Suppressor macrophage treated with lipopolysaccharide for 4 hours (primary cell): ENCODE measurements around the gene EFR3B.
"Not testable (repeated sequence)": the region's sequence is repeated elsewhere in the genome, so short reads cannot be mapped to it uniquely, and the experiment has no call there.

Source experiments
- DNase-seq: peaks from one replicate; pipeline ENCODE4 v3.0.0-alpha.2; 2020

The EFR3B gene

DNA sequence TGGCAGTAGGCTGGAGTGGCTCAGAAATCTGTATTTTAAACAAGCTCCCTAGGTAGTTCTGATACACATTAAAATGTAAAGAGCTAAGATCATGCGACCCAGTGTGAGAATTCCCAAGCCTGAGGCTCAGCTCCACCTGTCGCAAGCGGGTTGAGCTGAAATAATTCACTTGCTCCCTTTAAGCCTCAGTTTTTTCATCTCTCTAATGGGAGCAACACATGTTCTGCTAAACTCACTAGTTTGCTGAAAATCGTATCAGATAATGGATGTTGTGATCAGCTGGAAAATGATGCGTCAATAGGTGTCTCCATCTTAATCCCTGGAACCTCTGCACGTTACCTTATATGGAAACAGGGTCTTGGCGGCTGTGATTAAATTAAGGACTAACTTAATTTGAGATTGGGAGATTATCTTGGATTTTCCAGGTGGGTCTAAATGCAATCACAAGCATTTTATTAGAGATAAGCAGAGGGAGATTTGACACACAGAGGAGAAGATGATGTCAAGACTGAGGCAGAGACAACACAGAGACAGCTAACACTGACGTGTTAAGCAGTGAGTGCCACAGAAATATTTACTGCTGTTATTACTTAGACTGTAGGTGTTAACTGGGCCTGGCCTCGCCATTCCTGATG is 73.5 kb downstream of the EFR3B start:
- DNase-seq = no peak

DNA sequence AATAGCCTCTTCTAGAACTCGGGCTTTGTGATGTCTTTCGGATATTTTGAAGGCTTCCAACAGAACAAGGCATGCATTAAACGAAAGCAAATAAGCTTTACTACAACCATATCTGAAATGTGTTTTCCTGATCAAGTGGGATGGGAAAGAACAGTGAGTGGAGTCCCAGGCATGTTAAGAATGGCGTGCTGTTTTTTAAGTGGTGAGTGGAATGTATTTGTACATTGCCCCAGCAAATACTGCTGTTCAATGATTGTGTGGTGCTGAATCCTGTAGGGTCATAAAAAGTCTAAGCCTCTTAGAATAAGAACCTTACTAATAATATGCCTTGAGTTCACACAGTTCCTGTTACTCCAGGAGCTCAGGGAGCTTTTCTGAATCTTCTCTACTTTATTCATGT is 74.0 kb downstream of the EFR3B start:
- no peak for DNase-seq

DNA sequence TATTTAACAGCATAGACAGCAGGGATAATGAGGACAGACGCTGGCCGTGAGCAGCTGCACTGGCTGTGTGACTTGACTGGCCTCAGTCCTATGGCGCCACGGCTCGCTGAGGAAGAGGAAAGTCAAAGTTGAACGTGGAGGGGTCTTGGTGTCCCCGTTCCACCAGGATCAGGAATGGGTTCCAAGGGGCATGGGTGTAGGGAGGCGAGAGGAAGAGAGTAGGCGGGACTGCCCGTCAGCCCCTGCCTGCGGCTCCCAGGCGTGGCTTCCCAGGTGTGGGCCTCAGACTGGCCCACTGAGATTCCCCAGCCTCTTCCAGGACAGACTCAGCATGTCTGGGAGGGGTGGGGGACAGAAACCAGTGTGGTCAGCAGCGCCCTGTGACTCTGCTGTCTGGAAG is 75.1 kb downstream of the EFR3B start:
- DNase-seq = no peak

DNA sequence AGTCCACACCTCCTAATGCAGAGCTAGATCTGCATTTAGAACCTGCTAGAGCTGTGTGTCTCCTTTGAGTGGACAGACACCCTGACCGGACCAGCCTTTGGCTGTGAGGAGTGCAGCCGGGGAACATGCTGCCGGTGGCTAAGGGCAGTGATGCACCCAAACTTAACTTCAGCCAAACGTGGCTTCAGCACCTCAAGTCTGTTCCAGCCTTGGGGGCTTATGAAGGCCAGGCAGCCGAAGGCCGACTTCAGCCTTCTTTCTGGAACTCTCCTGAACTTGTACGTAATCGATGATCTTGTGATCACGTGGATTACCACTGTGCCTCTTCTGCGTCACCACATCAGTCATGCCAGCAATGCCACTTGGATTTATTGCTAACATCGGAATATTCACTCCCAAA is 77.4 kb downstream of the EFR3B start:
- DNase-seq = no peak

DNA sequence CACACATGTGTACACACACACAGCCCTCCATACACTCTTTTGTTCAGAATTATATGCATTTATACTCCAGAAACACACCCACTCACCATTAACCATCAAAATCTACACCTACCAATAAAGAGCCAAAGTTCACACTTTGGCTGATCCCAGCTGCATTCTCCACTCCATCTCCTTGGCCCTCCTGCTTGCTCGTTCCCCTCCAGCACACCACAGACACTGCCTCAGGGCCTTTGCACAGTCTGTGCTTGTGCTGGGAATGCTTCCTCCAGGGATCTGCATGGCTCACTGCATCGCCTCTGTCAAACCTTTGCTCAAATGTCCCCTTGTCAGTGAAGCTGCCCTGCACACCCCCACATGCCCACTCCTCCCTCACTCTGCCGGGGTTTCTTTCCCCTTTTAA is 80.5 kb downstream of the EFR3B start:
- DNase-seq = no peak

DNA sequence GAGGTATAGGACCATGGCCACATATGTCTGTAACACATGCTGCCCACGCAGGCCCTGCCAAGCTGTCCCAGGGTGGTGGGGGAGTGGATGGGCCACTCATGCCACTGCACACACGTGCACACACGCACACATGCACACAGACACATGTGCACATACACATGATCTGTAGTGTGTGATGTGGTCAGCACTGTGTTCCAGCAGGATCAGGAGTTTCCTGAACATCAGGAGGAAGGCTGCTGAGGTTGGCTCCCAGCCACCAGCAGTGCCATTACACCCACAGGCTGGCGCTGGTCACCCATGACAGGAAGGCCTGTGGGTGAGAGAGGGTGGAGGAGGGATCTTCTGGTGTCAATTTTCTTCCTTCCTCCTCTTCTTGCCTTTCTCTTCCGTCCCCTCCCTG is 81.8 kb downstream of the EFR3B start:
- peak; percentile 53 for DNase-seq

DNA sequence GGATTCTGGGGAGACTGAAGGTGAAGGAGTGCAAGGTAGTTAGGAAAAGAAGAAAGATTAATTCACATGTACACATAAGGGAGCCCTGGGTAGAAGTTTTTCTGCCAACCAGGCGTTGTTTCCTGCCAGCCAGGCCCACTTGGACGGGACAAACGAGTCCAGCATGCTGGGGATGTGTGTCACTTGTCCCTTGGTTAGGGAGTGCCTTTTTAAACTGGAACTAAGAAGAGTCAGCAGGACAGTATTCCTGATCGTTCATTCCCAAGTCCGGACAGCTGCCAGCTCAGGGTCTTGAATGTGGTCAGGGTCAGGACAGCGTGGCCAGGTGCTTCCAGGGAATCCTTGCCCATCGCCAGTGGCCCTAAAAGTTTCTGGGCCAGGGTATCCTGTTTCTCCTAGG is 83.3 kb downstream of the EFR3B start:
- no peak for DNase-seq

DNA sequence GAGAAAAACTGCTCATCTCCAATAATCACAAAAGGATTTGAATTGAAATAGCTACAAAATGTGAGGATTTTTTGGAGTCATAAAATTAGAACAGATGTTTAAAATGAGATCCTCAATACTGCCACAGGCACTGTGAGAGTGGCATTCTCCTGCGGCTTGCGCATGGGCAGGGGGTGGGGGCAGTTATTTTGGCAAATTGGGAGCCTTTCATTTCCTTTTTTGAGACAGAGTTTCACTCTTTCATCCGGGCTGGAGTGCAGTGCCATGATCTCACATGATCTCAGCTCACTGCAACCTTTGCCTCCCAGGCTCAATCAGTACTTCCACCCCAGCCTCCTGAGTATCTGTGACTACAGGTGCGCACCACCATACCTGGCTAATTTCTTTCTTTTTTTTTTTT is 84.1 kb downstream of the EFR3B start:
- DNase-seq = peak; percentile 80

DNA sequence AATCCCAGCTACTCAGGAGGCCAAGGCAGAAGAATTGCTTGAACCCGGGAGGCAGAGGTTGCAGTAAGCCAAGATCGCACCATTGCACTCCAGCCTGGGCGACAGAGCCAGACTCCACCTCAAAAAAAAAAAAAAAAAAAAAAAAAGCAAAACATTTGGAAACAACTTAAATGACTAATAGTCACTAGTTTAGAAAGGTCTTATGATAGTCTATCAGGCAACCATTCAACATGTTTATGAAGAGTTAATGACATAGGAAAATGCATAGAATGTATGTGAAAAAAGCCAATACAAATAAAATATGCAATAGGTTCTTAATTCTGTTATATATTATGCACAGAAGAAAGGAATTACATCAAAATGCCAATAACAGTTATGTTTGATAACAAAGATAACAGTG is 85.2 kb downstream of the EFR3B start:
- DNase-seq = not testable (repeated sequence)

DNA sequence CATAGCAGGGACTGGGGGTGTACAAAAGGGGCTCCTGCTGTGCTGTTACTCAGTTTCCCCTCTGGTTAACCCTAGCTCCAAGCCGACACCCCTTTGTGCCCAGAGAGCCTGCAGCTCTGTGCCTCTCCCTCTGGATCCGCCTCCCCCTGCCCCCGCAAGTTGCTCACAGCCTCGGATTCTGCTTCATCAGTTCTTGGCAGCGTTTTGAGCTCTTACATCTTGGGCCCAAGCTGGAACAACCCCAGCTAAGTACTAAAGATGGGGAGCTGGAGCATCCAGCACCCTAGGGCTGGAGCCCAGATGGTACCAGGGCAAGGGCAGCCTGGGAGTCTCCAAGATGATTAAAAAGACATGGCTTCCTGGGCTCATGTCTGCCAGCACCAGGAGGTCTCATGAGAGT is 85.8 kb downstream of the EFR3B start:
- DNase-seq = no peak

DNA sequence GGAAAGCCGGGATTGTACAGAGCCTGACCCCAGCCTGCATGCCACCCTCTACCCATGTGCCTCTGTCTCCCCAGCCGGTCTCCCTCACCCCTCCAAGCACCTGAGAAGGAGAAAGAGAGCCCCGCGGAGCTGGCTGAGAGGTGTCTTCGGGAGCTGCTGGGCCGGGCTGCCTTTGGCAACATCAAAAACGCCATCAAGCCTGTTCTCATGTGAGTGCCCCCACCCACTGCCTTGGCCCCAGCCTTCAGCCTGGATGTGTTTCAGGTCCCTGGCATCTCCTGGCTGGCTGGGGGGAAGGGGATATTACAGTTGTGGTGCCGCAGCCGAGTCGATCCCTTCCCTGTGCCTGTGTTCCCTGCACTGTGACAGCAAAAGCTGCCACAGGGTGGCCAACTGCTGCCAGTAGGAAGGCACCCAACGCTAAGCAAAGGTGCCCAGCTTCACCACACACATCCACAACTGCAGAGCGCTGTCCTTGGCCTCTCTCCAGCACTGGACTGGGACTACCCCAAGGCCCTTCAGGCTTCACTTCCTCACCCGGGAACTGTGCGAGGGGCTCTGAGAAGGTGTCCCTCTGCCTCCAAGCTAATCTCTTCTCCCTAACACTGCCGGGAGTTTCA is 88.1 kb downstream of the EFR3B start:
- DNase-seq = no peak

DNA sequence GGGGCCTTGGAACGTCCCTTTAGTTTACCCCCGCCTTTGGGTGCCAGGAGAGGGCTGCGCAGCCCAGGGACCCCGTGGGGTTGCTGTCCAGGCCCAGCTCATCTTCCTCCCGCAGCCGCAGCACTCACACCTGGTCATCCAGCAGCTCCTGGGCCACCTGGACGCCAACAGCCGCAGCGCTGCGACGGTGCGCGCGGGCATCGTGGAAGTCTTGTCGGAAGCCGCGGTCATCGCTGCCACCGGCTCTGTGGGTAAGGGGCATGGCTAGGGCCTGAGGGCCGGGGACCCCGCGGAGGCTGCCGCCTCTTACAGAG is 89.3 kb downstream of the EFR3B start:
- DNase-seq = no peak

DNA sequence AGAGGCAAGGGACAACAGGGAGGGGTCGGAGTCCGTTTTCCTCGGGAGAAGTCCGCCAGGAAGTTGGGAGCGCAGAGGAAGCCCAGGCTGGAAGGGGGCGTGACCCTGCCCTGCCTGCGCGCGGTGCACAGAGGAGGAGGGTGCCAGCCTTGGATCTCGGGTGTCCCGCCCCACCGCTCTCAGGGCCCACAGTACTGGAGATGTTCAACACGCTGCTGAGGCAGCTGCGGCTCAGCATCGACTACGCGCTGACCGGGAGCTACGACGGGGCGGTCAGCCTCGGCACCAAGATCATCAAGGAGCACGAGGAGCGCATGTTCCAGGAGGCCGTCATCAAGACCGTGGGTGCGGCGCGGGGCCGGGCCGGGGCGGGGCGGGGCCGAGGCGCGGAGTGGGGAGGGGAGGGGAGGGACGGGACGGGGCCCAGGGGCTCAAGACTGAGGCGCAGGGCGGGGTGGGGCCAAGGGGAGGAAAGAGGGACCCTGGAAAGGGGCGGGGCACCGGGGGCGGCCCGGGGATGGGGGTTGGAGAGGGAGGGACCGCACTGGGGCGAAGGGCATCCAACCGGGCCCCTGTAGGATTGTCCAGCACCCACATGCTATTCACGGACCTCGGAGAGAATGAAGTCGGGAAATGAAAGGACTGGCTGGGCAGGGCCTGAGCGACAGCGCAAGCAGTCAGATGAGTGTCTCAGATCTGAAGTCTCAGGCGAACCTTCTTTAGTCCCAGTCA is 89.9 kb downstream of the EFR3B start:
- peak; percentile 51 for DNase-seq

DNA sequence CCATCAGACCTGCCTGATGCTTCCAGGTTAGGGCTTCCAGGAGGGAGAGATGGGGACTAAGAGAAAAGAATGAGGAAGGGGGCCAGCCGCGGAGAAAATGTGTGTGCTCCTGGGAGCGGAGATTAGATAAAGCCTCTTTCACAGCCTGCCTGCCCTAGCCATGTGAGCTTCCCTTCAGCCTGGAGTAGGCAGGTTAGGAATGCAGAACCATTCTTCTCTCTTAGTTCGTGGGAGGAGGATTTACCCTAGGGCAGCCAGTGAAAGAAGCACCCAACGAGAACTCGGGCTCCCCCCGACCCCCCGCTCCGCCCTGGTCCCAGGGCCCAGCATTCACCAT is 90.4 kb downstream of the EFR3B start:
- DNase-seq = no peak

DNA sequence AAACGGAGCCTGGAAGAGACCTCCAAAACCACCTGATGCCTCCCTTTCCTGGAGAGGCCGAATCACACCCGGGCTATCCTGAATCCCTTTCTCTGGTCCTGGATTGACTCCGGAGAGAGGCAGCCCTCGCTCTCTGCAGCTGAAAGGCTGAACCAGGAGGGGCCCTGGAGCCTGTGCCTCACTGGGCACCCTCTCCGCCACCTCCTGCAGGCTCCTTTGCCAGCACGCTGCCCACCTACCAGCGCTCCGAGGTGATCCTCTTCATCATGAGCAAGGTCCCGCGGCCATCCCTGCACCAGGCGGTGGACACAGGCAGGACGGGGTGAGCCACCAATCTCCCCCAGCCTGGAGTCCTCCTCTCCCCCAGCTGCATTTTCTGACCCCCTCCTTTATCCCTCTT is 90.8 kb downstream of the EFR3B start:
- no peak for DNase-seq

DNA sequence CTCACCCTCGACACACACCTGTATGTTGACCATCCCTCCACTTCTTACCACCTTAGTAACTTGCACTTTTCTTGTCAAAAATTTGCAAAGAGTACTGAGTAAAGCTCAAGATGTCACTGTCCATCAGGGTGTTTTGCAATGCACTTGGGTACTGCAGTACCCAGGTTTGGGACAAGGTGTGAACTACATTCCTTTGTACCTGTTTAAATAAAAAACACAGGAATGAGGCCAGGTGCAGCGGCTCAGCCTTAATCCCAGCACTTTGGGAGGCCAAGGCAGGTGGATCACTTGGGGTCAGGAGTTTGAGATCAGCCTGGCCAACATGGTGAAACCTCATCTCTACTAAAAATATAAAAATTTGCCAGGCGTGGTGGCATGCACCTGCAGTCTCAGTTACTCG is 98.7 kb downstream of the EFR3B start:
- not testable (repeated sequence) for DNase-seq

DNA sequence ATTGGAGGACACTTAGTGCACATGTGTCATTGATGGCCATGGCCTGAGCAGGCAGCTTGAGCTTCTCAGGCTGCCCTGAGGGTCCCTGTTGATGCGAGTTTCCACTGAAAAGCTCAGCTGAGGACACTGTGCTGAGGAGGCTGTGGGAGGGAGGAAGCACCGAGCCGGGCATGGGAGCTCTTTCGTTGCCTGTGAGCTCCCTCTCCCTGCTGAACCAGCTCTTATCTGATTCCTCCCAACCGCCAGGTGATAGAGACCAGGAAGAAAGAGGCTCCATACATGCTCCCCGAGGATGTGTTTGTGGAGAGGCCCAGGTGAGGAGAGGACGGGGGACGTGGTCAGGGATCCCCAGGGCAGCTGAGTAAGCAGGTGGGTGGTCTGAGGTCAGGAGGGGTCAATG is 99.2 kb downstream of the EFR3B start:
- no peak for DNase-seq

DNA sequence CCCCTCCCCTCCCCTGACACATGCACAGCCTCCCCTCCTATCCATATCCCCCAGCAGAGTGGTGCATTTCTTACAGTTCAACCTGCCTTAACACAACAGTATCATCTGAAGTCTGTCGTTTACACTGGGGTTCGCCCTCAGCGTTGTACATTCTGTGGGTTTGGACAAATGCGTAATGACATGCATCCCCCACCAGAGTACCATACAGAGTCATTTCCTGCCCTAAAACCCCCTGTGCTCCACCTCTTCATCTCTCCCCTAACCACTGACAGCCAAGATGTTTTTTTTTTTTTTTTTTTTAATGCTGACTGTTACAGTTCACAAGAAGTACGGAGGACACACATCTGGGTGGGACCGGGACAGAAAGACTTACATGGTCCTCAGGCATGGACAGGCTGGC is 103.9 kb downstream of the EFR3B start:
- no peak for DNase-seq

DNA sequence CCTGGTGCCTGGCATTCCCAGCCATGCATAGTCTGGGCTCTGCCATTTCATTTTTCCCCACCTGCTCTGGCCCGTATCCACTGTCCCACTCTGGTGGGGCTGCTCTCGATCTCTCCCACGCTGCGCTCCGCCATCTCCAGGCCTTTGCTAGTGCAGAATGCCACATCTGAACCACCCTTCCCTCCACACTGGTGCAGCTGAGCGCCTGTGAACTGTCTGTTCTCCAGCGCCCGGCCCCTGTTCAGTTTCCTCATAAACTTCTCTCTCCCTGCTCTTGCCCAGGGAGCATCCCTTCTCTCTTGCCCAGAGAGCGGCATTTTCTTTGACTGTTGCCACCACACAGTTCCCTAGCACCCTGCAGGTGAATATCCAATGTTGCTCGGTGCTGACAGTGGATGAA is 105.0 kb downstream of the EFR3B start:
- DNase-seq = no peak

DNA sequence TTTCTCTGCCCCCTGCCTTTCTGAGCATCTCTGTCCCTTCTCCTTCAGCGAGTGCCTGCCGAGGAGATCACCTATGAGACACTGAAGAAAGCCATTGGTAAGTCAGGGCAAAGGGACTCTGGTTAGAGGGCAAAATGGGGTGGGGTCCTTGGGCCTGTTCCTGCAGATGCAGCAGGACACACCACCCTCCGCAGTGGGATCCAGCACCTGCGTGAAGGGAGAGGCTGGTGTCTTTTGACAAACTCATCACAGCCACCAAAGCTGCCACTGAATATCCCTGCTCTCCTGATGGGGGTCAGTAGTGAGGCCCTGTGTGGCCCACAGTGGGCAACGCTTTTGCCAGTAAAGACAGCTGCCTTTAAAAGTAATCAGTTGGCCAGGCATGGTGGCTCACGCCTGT is 107.8 kb downstream of the EFR3B start:
- DNase-seq = no peak

DNA sequence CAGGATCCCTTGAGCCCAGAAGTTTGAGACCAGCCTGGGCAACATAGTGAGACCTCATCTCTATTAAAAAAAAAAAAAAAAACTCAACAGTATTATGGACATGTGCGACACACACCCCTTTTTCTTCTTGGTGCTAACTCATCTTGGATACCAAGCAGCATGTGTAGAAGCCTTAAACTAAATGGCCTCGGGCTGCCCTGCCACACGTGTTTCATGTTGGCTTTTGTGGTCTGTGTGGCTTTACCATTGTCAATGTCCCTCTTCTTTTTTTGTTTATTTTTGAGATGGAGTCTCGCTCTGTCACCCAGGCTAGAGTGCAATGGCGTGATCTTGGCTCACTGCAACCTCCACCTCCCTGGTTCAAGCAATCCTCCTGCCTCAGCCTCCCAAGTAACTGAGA is 109.1 kb downstream of the EFR3B start:
- not testable (repeated sequence) for DNase-seq

DNA sequence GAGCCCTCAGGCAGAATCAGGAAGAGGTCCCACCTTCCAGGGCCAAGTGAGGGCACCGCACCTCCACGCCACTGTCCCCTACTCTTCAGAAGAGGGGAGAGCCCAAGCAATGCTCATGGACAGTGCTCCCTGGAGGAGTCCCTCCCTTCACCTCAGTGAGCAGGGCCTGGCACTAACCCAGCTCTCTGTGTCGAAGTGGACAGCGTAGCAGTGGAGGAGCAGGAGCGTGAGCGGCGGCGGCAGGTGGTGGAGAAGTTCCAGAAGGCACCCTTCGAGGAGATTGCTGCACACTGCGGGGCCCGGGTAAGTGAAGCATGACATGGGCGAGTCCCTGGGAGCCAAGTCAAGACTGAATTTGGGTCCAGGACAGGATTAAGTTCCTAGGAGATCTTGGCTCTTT is 109.8 kb downstream of the EFR3B start:
- DNase-seq = no peak

DNA sequence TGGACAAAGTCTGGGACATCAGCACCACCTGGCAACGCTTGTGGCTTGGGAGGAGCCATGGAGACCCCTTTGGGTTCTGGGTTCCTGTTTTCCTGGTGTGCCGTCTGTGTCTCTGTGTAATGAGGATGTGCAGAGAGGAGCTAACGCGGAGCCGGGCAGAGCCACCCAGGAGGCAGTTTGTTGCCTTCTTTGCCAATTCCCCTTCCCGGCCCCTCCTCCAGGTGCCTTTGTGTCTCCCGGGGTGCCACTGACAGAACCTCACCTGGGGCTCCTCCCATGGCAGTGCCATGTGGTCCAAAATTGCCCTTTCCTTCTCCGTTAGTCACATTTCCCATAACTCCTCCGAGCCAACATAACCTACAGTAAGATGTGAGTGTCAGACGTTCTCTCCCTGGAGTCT is 113.5 kb downstream of the EFR3B start:
- no peak for DNase-seq

DNA sequence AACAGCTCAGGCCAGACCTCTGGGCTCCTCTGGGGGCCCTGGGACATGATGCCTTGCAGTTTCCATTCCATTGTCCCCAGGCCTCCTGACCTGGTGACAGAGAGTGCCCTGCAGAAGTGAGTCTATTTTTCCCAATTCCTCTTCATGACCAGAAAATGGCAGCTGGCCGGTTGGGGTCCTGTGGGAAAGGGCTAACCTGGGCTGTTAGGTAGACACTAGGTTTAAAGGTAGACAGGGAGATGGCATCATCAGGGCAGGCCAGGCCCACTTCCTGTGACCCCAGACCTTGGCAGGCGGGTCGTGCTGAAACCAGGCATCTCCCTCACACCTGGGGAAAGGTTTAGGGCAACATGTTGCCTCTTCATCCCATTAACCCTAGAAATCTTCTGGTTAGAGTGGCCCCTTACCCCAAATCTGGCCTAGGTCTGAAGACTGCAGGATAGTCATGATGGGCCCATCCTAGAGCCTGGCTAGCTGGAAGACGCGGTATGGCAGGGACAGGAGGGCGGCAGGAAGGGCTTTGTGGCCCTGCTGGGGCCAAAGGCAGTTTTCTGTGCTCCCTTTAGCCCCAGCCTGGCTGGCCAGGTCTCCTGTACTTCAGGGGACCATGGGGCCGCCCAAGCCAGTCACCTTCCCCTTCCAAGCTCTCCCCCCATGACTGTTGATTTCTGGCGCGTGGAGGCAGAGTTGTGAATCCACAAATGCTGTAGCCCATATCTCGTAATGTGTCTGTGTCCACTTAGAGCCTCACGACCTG is 116.4 kb downstream of the EFR3B start:
- DNase-seq = no peak
